Keratinocyte (primary cell): ENCODE measurements around the gene FUBP1. TPM values are rescaled to one million over a fixed set of nuclear protein-coding genes. Genes with fewer than 3 reads are reported as not detected.

Experiments
- DNase-seq: peaks from one replicate; pipeline ENCODE4 v3.0.0-alpha.2; 2011; ENCODE audit warnings: low read depth, missing footprints, low spot score
- FAIRE-seq: peaks from 2 replicates; lab custom pipeline; 2011; peaks lifted over from hg19 to GRCh38; lab: Jason Lieb, UNC
- H2AFZ ChIP-seq: 2 replicates; pipeline ENCODE4 v1.6.0; 2012; ENCODE audit warnings: low read length, control low read depth, inconsistent platforms; ENCODE audit not compliant: control insufficient read depth
- H3K27ac ChIP-seq: 2 replicates; pipeline ENCODE4 v1.5.1; 2011; ENCODE audit warnings: low read length; ENCODE audit not compliant: control insufficient read depth, insufficient read depth
- H3K27me3 ChIP-seq: 3 replicates; pipeline ENCODE4 v1.6.0; 2011; ENCODE audit warnings: low read length; ENCODE audit not compliant: control insufficient read depth, insufficient read depth; ENCODE audit errors: extremely low read depth
- H3K36me3 ChIP-seq, 2 experiments: 2 replicates in 1 of 2; 3 replicates in 1 of 2; pipeline ENCODE4 v1.5.1; 2011; ENCODE audit warnings: low read length in 2 of 2, mild to moderate bottlenecking in 1 of 2; ENCODE audit not compliant: control insufficient read depth in 2 of 2, insufficient read depth in 2 of 2; ENCODE audit errors: extremely low read depth in 1 of 2
- H3K4me1 ChIP-seq: 3 replicates; pipeline ENCODE4 v1.5.1; 2011; ENCODE audit warnings: low read length; ENCODE audit not compliant: control insufficient read depth, insufficient read depth; ENCODE audit errors: extremely low read depth
- H3K4me2 ChIP-seq: 3 replicates; pipeline ENCODE4 v1.6.0; 2011; ENCODE audit warnings: low read depth, low read length; ENCODE audit not compliant: control insufficient read depth, insufficient read depth; ENCODE audit errors: extremely low read depth
- H3K4me3 ChIP-seq, 3 experiments: fragments of 200-600 bp in 1 of 3; sonication (generic) in 1 of 3; 2 replicates in 2 of 3; 3 replicates in 1 of 3; pipeline ENCODE4 v1.5.1; 2011 to 2016; ENCODE audit warnings: low read length in 3 of 3, mild to moderate bottlenecking in 3 of 3, control low read depth in 2 of 3, inconsistent platforms in 1 of 3, low read depth in 1 of 3, mixed read lengths in 1 of 3, mixed run types in 1 of 3, moderate library complexity in 1 of 3; ENCODE audit not compliant: control insufficient read depth in 2 of 3, insufficient read depth in 2 of 3; ENCODE audit errors: extremely low read depth in 1 of 3
- H3K79me2 ChIP-seq: 2 replicates; pipeline ENCODE4 v1.6.0; 2012; ENCODE audit warnings: low read length; ENCODE audit not compliant: control insufficient read depth, insufficient read depth
- H3K9ac ChIP-seq: 3 replicates; pipeline ENCODE4 v1.6.0; 2011; ENCODE audit warnings: low read length; ENCODE audit not compliant: control insufficient read depth, insufficient read depth; ENCODE audit errors: extremely low read depth
- H3K9me1 ChIP-seq: 3 replicates; pipeline ENCODE4 v1.6.0; 2011; ENCODE audit warnings: low read length; ENCODE audit not compliant: control insufficient read depth, insufficient read depth; ENCODE audit errors: extremely low read depth
- H3K9me3 ChIP-seq: 2 replicates; pipeline ENCODE4 v1.5.1; 2012; ENCODE audit warnings: low read depth, low read length; ENCODE audit not compliant: control insufficient read depth
- H4K20me1 ChIP-seq: 3 replicates; pipeline ENCODE4 v1.6.0; 2011; ENCODE audit warnings: low read length; ENCODE audit not compliant: control insufficient read depth, insufficient read depth; ENCODE audit errors: extremely low read depth
- CTCF ChIP-seq, 3 experiments: IDR thresholded peaks in 1 of 3; conservative IDR thresholded peaks in 1 of 3; optimal IDR thresholded peaks in 1 of 3; 2 replicates in 2 of 3; 3 replicates in 1 of 3; pipeline versions ENCODE3 to v1.5.1; 2011; ENCODE audit warnings: low read length in 3 of 3, mild to moderate bottlenecking in 3 of 3, moderate library complexity in 2 of 3, control low read depth in 1 of 3, inconsistent platforms in 1 of 3; ENCODE audit not compliant: insufficient read depth in 2 of 3; ENCODE audit errors: extremely low read depth in 1 of 3
- EZH2 ChIP-seq: IDR thresholded peaks from one replicate; pipeline ENCODE4 v1.6.1; 2012; ENCODE audit warnings: inconsistent platforms, mild to moderate bottlenecking, low read length, moderate library complexity
- dilution Hi-C: fragments of 300-500 bp; cut with MboI; formaldehyde crosslinking; loops from one replicate; pipeline ENCODE4 v1.7.0; 2020; ENCODE audit warnings: low sequenced_read_pairs; ENCODE audit not compliant: extremely low pct_ligation_motif_present
- polyA plus RNA-seq, 5 experiments: library from polyadenylated mRNA; depleted of rRNA in 3 of 5; stranded (reverse) in 3 of 5; stranded (forward) in 1 of 5; unstranded in 1 of 5; fragments of >200 nt; gene quantifications; 1 replicate in 1 of 5; 2 replicates in 3 of 5; 3 replicates in 1 of 5; pipeline versions ENCODE4 v1.2.1 to v1.2.3, GENCODE V29; 2011 to 2012; ENCODE audit warnings: missing spikeins in 2 of 5, low read depth in 1 of 5, low replicate concordance in 1 of 5

Gene FUBP1
- polyA plus RNA-seq, 1 donor (not counting 4 experiments of a cell fraction or from before 2014, with no cell fraction given), result 137 TPM

DNA sequence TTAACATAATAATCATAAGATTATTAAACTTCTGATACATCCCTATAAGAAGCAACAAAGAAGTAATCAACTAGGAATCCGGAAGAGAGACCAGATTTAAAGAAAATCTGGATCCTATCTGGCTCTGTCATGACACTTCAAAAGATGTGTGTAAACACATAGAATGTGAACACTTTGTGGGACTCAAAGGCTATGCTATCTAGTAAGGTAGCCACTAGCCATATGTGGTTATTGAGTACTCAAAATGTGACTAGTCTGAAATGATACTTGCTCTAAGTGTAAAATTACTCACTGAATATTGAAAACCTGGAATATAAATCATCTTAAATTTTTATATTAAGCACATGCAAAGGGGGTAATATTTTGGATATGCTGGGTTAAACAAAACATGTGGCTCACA, 8.7 kb downstream of the FUBP1 start:
- Histone ChIP-seq H4K20me1 (peaks cover 34% of the 10 kb centered on the region), H3K79me2 (peaks cover 87% of the 10 kb centered on the region), H3K4me1 (peaks cover 2% of the 10 kb centered on the region), H3K36me3 (peaks cover 8 to 29% of the 10 kb centered on the region in 2 experiments), H3K4me3 (no peak overlapping the region), H3K9ac (no peak overlapping the region), H3K27ac (no peak overlapping the region), H3K9me3 (no peaks in the 10 kb centered on the region), H3K27me3 (no peaks in the 10 kb centered on the region), H3K4me2 (no peak overlapping the region), H3K9me1 (no peaks in the 10 kb centered on the region), H2AFZ (no peak overlapping the region)
- dilution Hi-C loops, result no loop called here
- no peak for TF ChIP-seq EZH2
- no peak for TF ChIP-seq CTCF (optimal IDR thresholded peaks at IDR 0.05 in 1 of 3, IDR thresholded peaks at IDR 0.05 in 1 of 3, conservative IDR thresholded peaks at IDR 0.05 in 1 of 3; ENCODE audit: extremely low read depth in 1 of 3, insufficient read depth in 2 of 3, low read length in 3 of 3)
- FAIRE-seq, result no peak
- no peak for DNase-seq

- Histone ChIP-seq H2AFZ (no peak overlapping the region), H3K36me3 (peaks cover 21 to 45% of the 10 kb centered on the region in 2 experiments), H3K9me3 (no peaks in the 10 kb centered on the region), H3K79me2 (peaks cover 68% of the 10 kb centered on the region), H3K4me3 (no peak overlapping the region), H3K4me1 (no peaks in the 10 kb centered on the region), H3K4me2 (no peak overlapping the region), H3K27ac (no peak overlapping the region), H3K9ac (no peak overlapping the region), H3K9me1 (no peaks in the 10 kb centered on the region), H4K20me1 (peaks cover 10% of the 10 kb centered on the region), H3K27me3 (no peaks in the 10 kb centered on the region)
- no peak for TF ChIP-seq EZH2
- no peak for TF ChIP-seq CTCF (optimal IDR thresholded peaks at IDR 0.05 in 1 of 3, IDR thresholded peaks at IDR 0.05 in 1 of 3, conservative IDR thresholded peaks at IDR 0.05 in 1 of 3; ENCODE audit: extremely low read depth in 1 of 3, insufficient read depth in 2 of 3, low read length in 3 of 3)
- dilution Hi-C loops, result no loop called here
- DNase-seq (no peak), FAIRE-seq (no peak)
Observed at GRCh38 chr1:77966291-77966690, 12.6 kb downstream of the FUBP1 start.
